ENCODE results near the gene SLC39A1.

GRCh38 chr1:153954826-153955225 lies 8.5 kb downstream of the SLC39A1 start:
- TF ChIP-seq EZH2 (IDR thresholded peaks at IDR 0.05) (no peak), POLR2AphosphoS5 (IDR thresholded peaks at IDR 0.05; ENCODE audit: borderline replicate concordance, low read depth, low read length) (no peak)

Data from SK-N-MC (cell line).